H9 (cell line): ENCODE data around the gene IL21R. TPM values are rescaled to one million over a fixed set of nuclear protein-coding genes. Genes with fewer than 3 reads are reported as not detected.

Experiments used
- DNase-seq: peaks from one replicate; pipeline ENCODE4 v3.0.0-alpha.2; 2017
- H2AFZ ChIP-seq: one replicate; pipeline ENCODE4 v1.6.1; 2013; ENCODE audit warnings: mild to moderate bottlenecking, low read length, control low read depth, moderate library complexity
- H2AK5ac ChIP-seq: 2 replicates; pipeline ENCODE4 v1.6.1; 2013; ENCODE audit warnings: low read length, control low read depth, mixed read lengths; ENCODE audit not compliant: insufficient read length
- H2BK120ac ChIP-seq: one replicate; pipeline ENCODE4 v1.6.1; 2013; ENCODE audit warnings: low read depth, mild to moderate bottlenecking, low read length, control low read depth, inconsistent platforms; ENCODE audit not compliant: poor library complexity, severe bottlenecking
- H2BK12ac ChIP-seq: 2 replicates; pipeline ENCODE4 v1.6.1; 2013; ENCODE audit warnings: low read length, control low read depth, mixed read lengths, low read depth; ENCODE audit not compliant: insufficient read length
- H2BK15ac ChIP-seq: 2 replicates; pipeline ENCODE4 v1.6.1; 2013; ENCODE audit warnings: low read depth, low read length, control low read depth
- H2BK20ac ChIP-seq: one replicate; pipeline ENCODE4 v1.6.1; 2013; ENCODE audit warnings: low read depth, mild to moderate bottlenecking, low read length, control low read depth, inconsistent platforms; ENCODE audit not compliant: poor library complexity, severe bottlenecking
- H2BK5ac ChIP-seq: 2 replicates; pipeline ENCODE4 v1.6.1; 2013; ENCODE audit warnings: low read length, control low read depth, mixed read lengths; ENCODE audit not compliant: insufficient read length
- H3K14ac ChIP-seq: 2 replicates; pipeline ENCODE4 v1.6.1; 2013; ENCODE audit warnings: low read length, control low read depth; ENCODE audit not compliant: insufficient read depth
- H3K18ac ChIP-seq: 2 replicates; pipeline ENCODE4 v1.6.1; 2013; ENCODE audit warnings: low read depth, mild to moderate bottlenecking, mixed read lengths, low read length, control low read depth; ENCODE audit not compliant: insufficient read length
- H3K23ac ChIP-seq: 2 replicates; pipeline ENCODE4 v1.6.1; 2013; ENCODE audit warnings: low read length, control low read depth, mixed read lengths, low read depth; ENCODE audit not compliant: insufficient read length
- H3K23me2 ChIP-seq: 2 replicates; pipeline ENCODE4 v1.6.1; 2013; ENCODE audit warnings: low read depth, mild to moderate bottlenecking, mixed read lengths, low read length, control low read depth; ENCODE audit not compliant: insufficient read length, poor library complexity, severe bottlenecking
- H3K27ac ChIP-seq: 2 replicates; pipeline ENCODE4 v1.5.1; 2013; ENCODE audit warnings: low read length, control low read depth, mixed read lengths, low read depth; ENCODE audit not compliant: insufficient read length
- H3K27me3 ChIP-seq: 2 replicates; pipeline ENCODE4 v1.6.1; 2013; ENCODE audit warnings: low read length, control low read depth, inconsistent platforms; ENCODE audit not compliant: insufficient read depth
- H3K4ac ChIP-seq: 2 replicates; pipeline ENCODE4 v1.6.1; 2013; ENCODE audit warnings: low read depth, mild to moderate bottlenecking, control low read depth, inconsistent platforms, low read length, moderate library complexity
- H3K4me1 ChIP-seq: 2 replicates; pipeline ENCODE4 v1.6.1; 2013; ENCODE audit warnings: low read length, control low read depth, inconsistent platforms; ENCODE audit not compliant: insufficient read depth
- H3K4me2 ChIP-seq: 2 replicates; pipeline ENCODE4 v1.6.1; 2013; ENCODE audit warnings: low read length, control low read depth, mixed read lengths; ENCODE audit not compliant: insufficient read length, insufficient read depth
- H3K56ac ChIP-seq: 2 replicates; pipeline ENCODE4 v1.6.1; 2013; ENCODE audit warnings: low read depth, mild to moderate bottlenecking, mixed read lengths, low read length, control low read depth; ENCODE audit not compliant: insufficient read length
- H3K79me1 ChIP-seq: 2 replicates; pipeline ENCODE4 v1.6.1; 2013; ENCODE audit warnings: low read depth, mild to moderate bottlenecking, moderate library complexity, low read length, control low read depth, inconsistent platforms; ENCODE audit not compliant: insufficient read depth, poor library complexity, severe bottlenecking
- H3K79me2 ChIP-seq: 2 replicates; pipeline ENCODE4 v1.6.1; 2013; ENCODE audit warnings: low read length, control low read depth, inconsistent platforms; ENCODE audit not compliant: insufficient read depth
- H3K9ac ChIP-seq: 2 replicates; pipeline ENCODE4 v1.6.1; 2013; ENCODE audit warnings: low read length, control low read depth, mixed read lengths; ENCODE audit not compliant: insufficient read length; ENCODE audit errors: extremely low read depth
- H3K9me3 ChIP-seq: one replicate; pipeline ENCODE4 v1.6.1; 2013; ENCODE audit warnings: low read depth, low read length, inconsistent platforms; ENCODE audit not compliant: control insufficient read depth
- H3T11ph ChIP-seq: one replicate; pipeline ENCODE4 v1.6.1; 2013; ENCODE audit warnings: mild to moderate bottlenecking, low read length, control low read depth, inconsistent platforms
- H4K20me1 ChIP-seq: one replicate; pipeline ENCODE4 v1.6.1; 2013; ENCODE audit not compliant: control insufficient read depth, insufficient read length, insufficient read depth
- H4K5ac ChIP-seq: 2 replicates; pipeline ENCODE4 v1.6.1; 2013; ENCODE audit warnings: low read depth, mild to moderate bottlenecking, mixed read lengths, low read length, control low read depth; ENCODE audit not compliant: insufficient read length
- H4K8ac ChIP-seq: replicated peaks from 2 replicates; pipeline ENCODE4 v1.6.1; 2013; ENCODE audit warnings: low read length, control low read depth, mixed read lengths, low read depth; ENCODE audit not compliant: insufficient read length
- H4K91ac ChIP-seq: 2 replicates; pipeline ENCODE4 v1.6.1; 2013; ENCODE audit warnings: low read depth, mild to moderate bottlenecking, moderate library complexity, mixed read lengths, low read length, control low read depth; ENCODE audit not compliant: insufficient read length
- H3K27ac Mint-ChIP-seq, 3 experiments: 2 replicates in 2 of 3; 3 replicates in 1 of 3; pipeline ENCODE4 v1.8.0; 2020 to 2021; ENCODE audit warnings: mixed read lengths in 3 of 3, mild to moderate bottlenecking in 1 of 3, moderate library complexity in 1 of 3
- H3K27me3 Mint-ChIP-seq: 2 replicates; pipeline ENCODE4 v1.8.0; 2021; ENCODE audit warnings: low read depth, mild to moderate bottlenecking, moderate library complexity, mixed read lengths
- H3K36me3 Mint-ChIP-seq, 3 experiments: 2 replicates in 2 of 3; 3 replicates in 1 of 3; pipeline ENCODE4 v1.8.0; 2020 to 2021; ENCODE audit warnings: low read depth in 3 of 3, mixed read lengths in 3 of 3; ENCODE audit not compliant: insufficient read depth in 1 of 3
- H3K4me1 Mint-ChIP-seq, 2 experiments: 2 replicates each; pipeline ENCODE4 v1.8.0; 2020; ENCODE audit warnings: mixed read lengths in 2 of 2
- H3K4me3 Mint-ChIP-seq, 2 experiments: 2 replicates in 1 of 2; 3 replicates in 1 of 2; pipeline ENCODE4 v1.8.0; 2020 to 2021; ENCODE audit warnings: mild to moderate bottlenecking in 2 of 2, mixed read lengths in 2 of 2, moderate library complexity in 1 of 2
- H3K9me3 Mint-ChIP-seq, 2 experiments: 2 replicates in 1 of 2; 3 replicates in 1 of 2; pipeline ENCODE4 v1.8.0; 2020; ENCODE audit warnings: mild to moderate bottlenecking in 2 of 2, mixed read lengths in 2 of 2, moderate library complexity in 1 of 2
- WGBS: extraction: QIAGEN DNeasy Blood & Tissue Kit; methylation state at CpG from one replicate; pipeline ENCODE4 v1.1.7; 2013; ENCODE audit warnings: missing lambda C conversion rate, low lambda C conversion rate, mixed read lengths; ENCODE audit not compliant: insufficient read length; ENCODE audit errors: extremely low coverage; 5-methylcytosine and 5-hydroxymethylcytosine counted together
- total RNA-seq: library from RNA; stranded (reverse); gene quantifications from 2 replicates; pipeline ENCODE4 v1.2.1, GENCODE V29; 2021
- TF ChIP-seq, protein P1 (sequence below): fragments of 200-600 bp; sonication (generic); conservative IDR thresholded peaks from 3 replicates; pipeline ENCODE4 v1.8.0; 2021; ENCODE audit warnings: antibody characterized with exemption, mild to moderate bottlenecking

IL21R gene
- total RNA-seq, 1 experiment from 2014 or later: 0.07 TPM

DNA sequence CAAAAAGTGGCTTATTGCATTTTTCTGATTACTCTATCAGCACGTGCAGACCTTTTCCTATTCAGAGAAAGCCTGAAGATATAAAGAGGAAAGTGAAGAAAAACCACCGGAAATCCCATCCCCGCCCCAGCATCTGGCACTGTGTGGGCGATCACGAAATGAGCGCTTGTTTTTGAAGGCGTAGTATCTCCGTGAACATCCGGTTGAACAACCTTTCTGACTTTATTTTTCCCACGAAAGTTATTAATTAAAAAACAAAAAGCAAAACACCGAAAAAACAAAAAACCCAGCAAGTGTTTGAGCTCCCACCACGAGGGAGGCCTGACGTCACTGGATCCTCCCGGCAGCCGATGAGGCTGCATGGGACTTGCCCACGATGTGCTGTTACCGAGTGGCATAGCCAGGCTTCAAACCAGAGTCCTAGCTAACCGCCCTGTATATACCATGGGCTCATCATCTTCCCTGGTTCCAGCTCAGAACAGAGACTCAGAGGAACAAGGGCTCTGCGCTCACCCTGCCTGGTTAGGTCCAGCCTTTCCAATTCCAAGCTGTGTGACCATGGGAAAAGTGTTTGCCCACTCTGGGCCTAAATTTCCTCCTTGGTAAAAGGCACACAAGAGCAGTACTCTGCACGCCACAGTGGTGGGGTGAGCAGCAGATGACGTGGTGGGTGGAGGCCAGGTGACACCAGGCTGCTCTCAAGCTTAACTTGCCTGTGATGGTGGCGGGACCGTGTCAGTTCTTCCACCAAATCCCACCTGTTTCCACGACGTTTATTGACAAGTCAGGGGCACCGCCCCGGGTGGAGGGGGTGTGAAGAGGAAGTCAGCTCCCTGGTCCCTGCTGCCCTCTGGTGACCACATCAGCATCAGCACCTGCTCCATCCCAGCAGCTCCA lies 34.3 kb upstream of the IL21R start:
- Mint-ChIP-seq H3K27ac (no peak overlapping the region; a peak in 1 of 7 replicates), H3K4me1 (peaks cover 7 to 9% of the 10 kb centered on the region in 2 experiments)

More for the DNA sequence above, 34.3 kb upstream of the IL21R start:
- Histone ChIP-seq H2AFZ (no peak overlapping the region), H3K14ac (no peak overlapping the region), H3K79me1 (no peaks in the 10 kb centered on the region), H3K4me2 (no peak overlapping the region), H3K23me2 (no peaks in the 10 kb centered on the region), H3K4ac (no peak overlapping the region), H3K56ac (no peak overlapping the region), H3K27me3 (no peaks in the 10 kb centered on the region), H3K27ac (no peak overlapping the region), H2AK5ac (no peak overlapping the region), H3K9ac (no peak overlapping the region), H2BK20ac (no peak overlapping the region), H3K18ac (no peak overlapping the region), H3K9me3 (no peaks in the 10 kb centered on the region), H3T11ph (no peak overlapping the region), H4K8ac (no peak overlapping the region), H4K91ac (no peak overlapping the region), H3K79me2 (no peaks in the 10 kb centered on the region), H3K23ac (no peak overlapping the region), H4K5ac (no peak overlapping the region), H2BK12ac (no peak overlapping the region), H4K20me1 (no peaks in the 10 kb centered on the region), H2BK120ac (no peak overlapping the region), H2BK5ac (no peak overlapping the region), H3K4me1 (no peaks in the 10 kb centered on the region), H2BK15ac (no peak overlapping the region)
- WGBS: no CpG with 5 or more reads among the region's 27 CpGs
- TF ChIP-seq, protein P1, sequence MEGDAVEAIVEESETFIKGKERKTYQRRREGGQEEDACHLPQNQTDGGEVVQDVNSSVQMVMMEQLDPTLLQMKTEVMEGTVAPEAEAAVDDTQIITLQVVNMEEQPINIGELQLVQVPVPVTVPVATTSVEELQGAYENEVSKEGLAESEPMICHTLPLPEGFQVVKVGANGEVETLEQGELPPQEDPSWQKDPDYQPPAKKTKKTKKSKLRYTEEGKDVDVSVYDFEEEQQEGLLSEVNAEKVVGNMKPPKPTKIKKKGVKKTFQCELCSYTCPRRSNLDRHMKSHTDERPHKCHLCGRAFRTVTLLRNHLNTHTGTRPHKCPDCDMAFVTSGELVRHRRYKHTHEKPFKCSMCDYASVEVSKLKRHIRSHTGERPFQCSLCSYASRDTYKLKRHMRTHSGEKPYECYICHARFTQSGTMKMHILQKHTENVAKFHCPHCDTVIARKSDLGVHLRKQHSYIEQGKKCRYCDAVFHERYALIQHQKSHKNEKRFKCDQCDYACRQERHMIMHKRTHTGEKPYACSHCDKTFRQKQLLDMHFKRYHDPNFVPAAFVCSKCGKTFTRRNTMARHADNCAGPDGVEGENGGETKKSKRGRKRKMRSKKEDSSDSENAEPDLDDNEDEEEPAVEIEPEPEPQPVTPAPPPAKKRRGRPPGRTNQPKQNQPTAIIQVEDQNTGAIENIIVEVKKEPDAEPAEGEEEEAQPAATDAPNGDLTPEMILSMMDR: peak; percentile 92
- Mint-ChIP-seq H3K4me3 (no peak overlapping the region), H3K9me3 (no peaks in the 10 kb centered on the region), H3K27me3 (no peaks in the 10 kb centered on the region; the same call in 1 of the 2 replicates), H3K36me3 (peaks cover 0 to 11% (median under 1%) of the 10 kb centered on the region in 3 experiments; a peak in 3 of 7 replicates)
- peak; percentile 81 for DNase-seq
